ENCODE results near the gene LGMN.
"Not testable (repeated sequence)": the region's sequence is repeated elsewhere in the genome, so short reads cannot be mapped to it uniquely, and the experiment has no call there.

LGMN gene

GRCh38 chr14:92756446-92756845 is 8.0 kb upstream of the LGMN start:
- DNase-seq (ENCODE audit: low spot score), result no peak
- TF ChIP-seq CTCF (IDR thresholded peaks at IDR 0.05; ENCODE audit: extremely low read depth, missing control alignments), result no peak

DNA sequence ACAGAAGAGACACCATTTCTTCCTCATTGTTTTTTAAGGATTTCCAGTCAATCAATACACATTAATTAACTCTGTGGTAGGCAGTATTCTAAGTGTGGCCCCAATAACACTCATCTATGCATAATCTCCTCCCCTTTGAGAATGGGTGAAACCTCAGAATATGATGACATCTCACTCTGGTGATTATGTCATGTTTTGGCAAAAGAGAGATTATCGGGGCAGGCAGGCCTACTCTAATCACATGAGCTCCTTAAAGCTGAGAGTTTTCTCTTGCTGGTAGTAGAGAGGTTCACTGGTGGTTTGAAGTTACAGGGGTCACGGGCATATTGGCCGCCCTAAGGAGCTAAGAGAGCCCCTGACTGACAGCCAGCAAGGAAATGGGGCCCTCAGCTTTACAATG is 7.1 kb upstream of the LGMN start:
- no peak for DNase-seq (ENCODE audit: low spot score)
- no peak for TF ChIP-seq CTCF (IDR thresholded peaks at IDR 0.05; ENCODE audit: extremely low read depth, missing control alignments)

GRCh38 chr14:92754966-92755365 is 6.5 kb upstream of the LGMN start:
- no peak for DNase-seq (ENCODE audit: low spot score)
- no peak for TF ChIP-seq CTCF (IDR thresholded peaks at IDR 0.05; ENCODE audit: extremely low read depth, missing control alignments)

- no peak for TF ChIP-seq CTCF (IDR thresholded peaks at IDR 0.05; ENCODE audit: extremely low read depth, missing control alignments)
- DNase-seq (ENCODE audit: low spot score), result no peak
Observed at GRCh38 chr14:92753250-92753649, 4.8 kb upstream of the LGMN start.

DNA sequence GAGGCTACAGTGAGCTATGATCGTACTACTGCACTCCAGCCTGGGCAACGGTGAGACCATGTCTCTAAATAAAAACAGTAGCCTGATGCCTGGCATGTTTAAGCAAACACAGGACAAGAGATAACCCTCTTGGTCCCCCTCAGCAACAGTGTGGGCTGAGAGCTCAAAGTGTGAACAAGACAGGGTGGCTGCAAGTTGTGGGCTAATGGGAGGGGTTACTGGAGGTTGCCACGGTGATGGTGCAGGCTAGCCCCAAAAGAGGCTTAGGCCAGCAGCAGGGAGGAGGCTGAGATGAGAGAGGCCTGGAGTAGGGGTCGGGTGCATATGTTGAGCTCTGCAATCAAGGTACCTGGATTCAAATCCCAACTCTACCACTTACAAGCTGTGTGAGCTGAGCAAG is 3.4 kb upstream of the LGMN start:
- TF ChIP-seq CTCF (IDR thresholded peaks at IDR 0.05; ENCODE audit: extremely low read depth, missing control alignments), result no peak
- peak; percentile 56 for DNase-seq (ENCODE audit: low spot score)

- TF ChIP-seq CTCF (IDR thresholded peaks at IDR 0.05; ENCODE audit: extremely low read depth, missing control alignments), result no peak
- no peak for DNase-seq (ENCODE audit: low spot score)
Observed at GRCh38 chr14:92750994-92751400, 2.6 kb upstream of the LGMN start.

DNA sequence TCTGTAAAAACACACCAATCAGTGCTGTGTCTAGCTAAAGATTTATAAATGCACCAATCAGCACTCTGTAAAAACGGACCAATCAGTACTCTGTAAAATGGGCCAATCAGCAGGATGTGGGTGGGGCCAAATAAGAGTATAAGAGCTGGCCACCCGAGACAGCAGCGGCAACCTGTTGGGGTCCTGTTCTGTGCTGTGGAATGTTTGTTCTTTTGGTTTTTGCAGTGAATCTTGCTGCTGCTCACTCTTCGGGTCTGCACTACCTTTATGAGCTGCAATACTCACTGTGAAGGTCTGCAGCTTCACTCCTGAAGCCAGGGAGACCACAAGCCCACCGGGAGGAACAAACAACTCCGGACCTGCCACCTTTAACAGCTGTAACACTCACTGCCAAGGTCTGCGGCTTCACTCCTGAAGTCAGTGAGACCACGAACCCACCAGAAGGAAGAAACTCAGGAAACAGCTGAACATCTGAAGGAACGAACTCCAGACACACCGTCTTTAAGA is 1.8 kb upstream of the LGMN start:
- DNase-seq (ENCODE audit: low spot score), result not testable (repeated sequence)

DNA sequence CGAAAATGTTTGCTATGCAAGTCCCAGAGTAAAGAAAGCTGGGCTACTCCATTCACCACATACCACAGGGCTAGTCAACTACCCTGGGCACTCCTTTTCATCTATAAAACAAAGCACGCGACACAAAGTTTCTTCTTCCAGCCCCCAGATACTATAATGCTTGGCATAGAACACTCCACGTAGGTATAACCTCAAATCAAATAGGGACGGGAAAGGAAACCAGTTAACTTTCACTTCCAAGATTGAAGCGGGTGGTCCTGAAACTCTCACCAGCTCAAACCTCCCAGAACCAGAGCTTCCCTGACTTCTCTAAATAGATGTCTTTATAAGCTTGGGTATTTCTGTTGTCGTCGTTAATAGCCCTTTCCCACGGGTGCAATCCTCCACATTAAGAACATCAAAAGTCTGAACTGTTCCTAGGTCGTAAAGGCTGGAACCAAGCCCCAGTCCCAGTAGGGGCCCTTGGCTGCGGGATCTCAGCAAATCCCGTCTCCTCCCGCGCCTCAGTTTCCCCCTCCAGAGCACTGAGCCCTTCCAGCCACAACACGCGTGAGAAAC is 647 bp downstream of the LGMN start:
- no peak for TF ChIP-seq CTCF (IDR thresholded peaks at IDR 0.05; ENCODE audit: extremely low read depth, missing control alignments)
- DNase-seq (ENCODE audit: low spot score), result no peak

All from GM20000 (cell line).